Measurements from ENCODE around the gene PDGFB. TPM values are rescaled to one million over a fixed set of nuclear protein-coding genes. Genes with fewer than 3 reads are reported as not detected.
A peak's percentile ranks its signal among the peaks of the same experiment; 100 is the strongest.

Gene PDGFB
- total and polyA plus RNA-seq, 8 donors, result 1.2 to 58.5 (median 3.9) TPM

- no peaks in the 10 kb centered on the region for H3K9me3 ChIP-seq
- 32 to 43% (median 38%) methylated on average over 13 to 15 of the region's 15 CpGs for WGBS, 5 donors
- TF ChIP-seq POLR2A (IDR thresholded peaks at IDR 0.05) (no peak), POLR2AphosphoS5 (IDR thresholded peaks at IDR 0.05) (no peak), EP300 (IDR thresholded peaks at IDR 0.05) (no peak)
- TF ChIP-seq, protein P1, sequence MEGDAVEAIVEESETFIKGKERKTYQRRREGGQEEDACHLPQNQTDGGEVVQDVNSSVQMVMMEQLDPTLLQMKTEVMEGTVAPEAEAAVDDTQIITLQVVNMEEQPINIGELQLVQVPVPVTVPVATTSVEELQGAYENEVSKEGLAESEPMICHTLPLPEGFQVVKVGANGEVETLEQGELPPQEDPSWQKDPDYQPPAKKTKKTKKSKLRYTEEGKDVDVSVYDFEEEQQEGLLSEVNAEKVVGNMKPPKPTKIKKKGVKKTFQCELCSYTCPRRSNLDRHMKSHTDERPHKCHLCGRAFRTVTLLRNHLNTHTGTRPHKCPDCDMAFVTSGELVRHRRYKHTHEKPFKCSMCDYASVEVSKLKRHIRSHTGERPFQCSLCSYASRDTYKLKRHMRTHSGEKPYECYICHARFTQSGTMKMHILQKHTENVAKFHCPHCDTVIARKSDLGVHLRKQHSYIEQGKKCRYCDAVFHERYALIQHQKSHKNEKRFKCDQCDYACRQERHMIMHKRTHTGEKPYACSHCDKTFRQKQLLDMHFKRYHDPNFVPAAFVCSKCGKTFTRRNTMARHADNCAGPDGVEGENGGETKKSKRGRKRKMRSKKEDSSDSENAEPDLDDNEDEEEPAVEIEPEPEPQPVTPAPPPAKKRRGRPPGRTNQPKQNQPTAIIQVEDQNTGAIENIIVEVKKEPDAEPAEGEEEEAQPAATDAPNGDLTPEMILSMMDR (IDR thresholded peaks at IDR 0.05), result no peak
- peaks cover 0 to 38% (median 0%) of the 10 kb centered on the region in 3 donors for H3K27me3 ChIP-seq
- H3K27ac ChIP-seq, result peak overlapping the region; percentile 29 to 72 (median 49)
- intact Hi-C loops (cut with DNase I; ENCODE audit: low total_unique reads), result no loop called here
- H3K4me3 ChIP-seq, result no peak overlapping the region
- peak in 1 of 2 donors; percentile 80 for DNase-seq
- no peaks in the 10 kb centered on the region for H3K36me3 ChIP-seq
- H3K4me1 ChIP-seq, result peaks cover 29 to 40% (median 35%) of the 10 kb centered on the region in 4 donors
Measured at GRCh38 chr22:39254789-39255298, 10.1 kb upstream of the PDGFB start.

- Histone ChIP-seq H3K4me3 (no peak overlapping the region), H3K27me3 (peaks cover 0 to 42% (median 0%) of the 10 kb centered on the region in 3 donors), H3K9me3 (no peaks in the 10 kb centered on the region), H3K27ac (peak overlapping the region in 4 of 5 donors; percentile 49 to 72 (median 66)), H3K4me1 (peaks cover 29 to 40% (median 35%) of the 10 kb centered on the region in 4 donors), H3K36me3 (no peaks in the 10 kb centered on the region)
- WGBS, 5 donors, result 74 to 82% (median 77%) methylated on average over 6 to 14 of the region's 14 CpGs
- peak in 1 of 2 donors; percentile 42 for DNase-seq
- TF ChIP-seq, protein P1 (IDR thresholded peaks at IDR 0.05), result no peak
- TF ChIP-seq POLR2A (IDR thresholded peaks at IDR 0.05) (no peak), POLR2AphosphoS5 (IDR thresholded peaks at IDR 0.05) (no peak), EP300 (IDR thresholded peaks at IDR 0.05) (no peak)
- intact Hi-C loops (cut with DNase I; ENCODE audit: low total_unique reads), result no loop called here
Measured at GRCh38 chr22:39254122-39254521, 9.3 kb upstream of the PDGFB start.

DNA sequence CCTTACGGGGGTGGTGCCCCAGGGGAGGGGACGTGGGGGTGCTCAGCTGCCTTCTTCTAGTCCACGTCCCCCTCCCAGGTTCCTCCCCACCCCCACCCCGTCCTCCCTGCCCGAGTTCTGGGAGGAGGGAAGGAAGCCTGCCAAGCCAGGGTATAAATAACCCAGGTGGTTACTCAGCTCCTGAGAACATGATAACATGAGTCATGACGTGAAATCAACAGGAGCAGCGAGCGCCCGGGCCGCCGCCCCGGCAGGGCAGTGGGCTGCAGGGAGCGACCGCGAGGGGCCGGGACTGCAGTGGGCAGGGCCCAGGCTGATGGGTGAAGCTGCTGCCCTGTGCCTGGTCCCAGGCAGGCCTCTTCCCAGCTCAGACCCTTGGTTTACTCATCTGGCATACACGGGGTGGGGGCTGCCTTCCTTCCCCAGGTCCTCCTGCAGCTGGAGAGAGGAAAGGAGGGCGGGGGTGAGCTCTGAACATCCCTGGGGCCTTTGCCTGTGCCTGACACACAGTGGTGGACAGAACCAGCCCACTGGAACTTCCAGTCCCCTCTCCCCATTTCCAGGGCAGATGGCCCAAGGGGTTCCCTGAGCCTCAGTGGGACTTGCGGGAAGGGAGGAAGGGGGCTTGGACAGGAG lies 8.8 kb upstream of the PDGFB start:
- Histone ChIP-seq H3K27me3 (peaks cover 0 to 47% (median 0%) of the 10 kb centered on the region in 3 donors), H3K9me3 (no peaks in the 10 kb centered on the region), H3K27ac (peak overlapping the region; percentile 49 to 74 (median 67)), H3K36me3 (no peaks in the 10 kb centered on the region), H3K4me3 (peak overlapping the region in 1 of 4 donors; percentile 16), H3K4me1 (peaks cover 29 to 40% (median 35%) of the 10 kb centered on the region in 4 donors)
- TF ChIP-seq, protein P1 (IDR thresholded peaks at IDR 0.05), result no peak
- no peak for TF ChIP-seq POLR2A (IDR thresholded peaks at IDR 0.05)
- TF ChIP-seq POLR2AphosphoS5 (IDR thresholded peaks at IDR 0.05), result peak; percentile 24 to 43 (median 38)
- TF ChIP-seq EP300 (IDR thresholded peaks at IDR 0.05), result no peak
- DNase-seq, result peak; percentile 89 to 94
- intact Hi-C loops (cut with DNase I; ENCODE audit: low total_unique reads), result no loop called here
- 7 to 22% (median 11%) methylated on average over 9 to 19 of the region's 19 CpGs for WGBS, 5 donors

DNA sequence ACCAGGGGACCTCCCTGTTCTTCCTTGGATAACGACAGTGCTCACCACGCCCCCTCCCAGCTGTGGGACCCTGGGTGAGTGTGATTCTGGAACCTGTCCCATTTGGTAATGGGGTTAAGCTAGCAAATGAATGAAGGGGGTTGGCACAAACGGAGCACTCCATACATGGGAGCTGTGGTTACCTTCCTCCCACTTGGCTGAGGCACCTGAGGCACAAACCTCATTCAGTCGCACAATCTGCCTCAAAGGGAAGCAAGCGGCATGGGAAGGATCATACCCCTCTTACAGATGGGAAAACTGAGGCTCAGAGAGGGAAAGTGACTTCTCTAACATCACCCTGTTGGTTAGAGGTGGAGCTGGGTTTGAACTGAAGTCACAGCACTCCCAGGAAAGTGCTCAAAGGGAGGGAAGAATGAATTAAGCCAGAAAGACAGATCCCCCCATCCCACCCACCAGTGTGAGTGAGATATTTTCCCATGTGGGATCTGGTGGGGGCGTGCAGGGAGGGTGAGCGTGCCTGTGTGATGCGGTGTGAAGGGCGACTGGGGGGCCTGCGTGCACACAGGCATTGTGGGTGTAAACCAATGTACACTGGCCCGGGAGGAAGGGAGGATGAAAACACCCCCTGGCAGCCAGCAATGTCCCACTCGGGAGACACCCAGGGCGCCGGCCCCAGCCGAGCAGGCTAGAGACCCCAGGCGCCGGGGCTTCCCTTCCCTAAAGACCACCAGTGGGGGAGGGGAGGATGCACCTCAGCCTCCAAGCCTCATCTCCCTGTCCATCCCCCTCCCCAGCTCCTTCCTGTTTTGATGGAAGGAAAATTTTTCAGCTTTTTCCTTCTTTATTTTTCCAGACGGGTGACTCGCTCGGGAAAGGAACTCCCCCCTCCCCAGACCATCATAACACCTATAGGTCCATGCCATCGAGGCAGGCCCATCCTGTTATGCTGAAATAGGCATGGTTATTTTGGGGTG lies 8.0 kb upstream of the PDGFB start:
- no peak overlapping the region for H3K4me3 ChIP-seq
- WGBS, 5 donors, result 8 to 20% (median 15%) methylated on average over 20 to 21 of the region's 21 CpGs
- H3K27ac ChIP-seq, result peak overlapping the region; percentile 33 to 72 (median 64)
- H3K4me1 ChIP-seq, result peaks cover 29 to 40% (median 35%) of the 10 kb centered on the region in 4 donors
- TF ChIP-seq POLR2AphosphoS5 (IDR thresholded peaks at IDR 0.05), result no peak
- TF ChIP-seq POLR2A (IDR thresholded peaks at IDR 0.05), result no peak
- TF ChIP-seq EP300 (IDR thresholded peaks at IDR 0.05), result no peak
- TF ChIP-seq, protein P1 (IDR thresholded peaks at IDR 0.05), result no peak
- DNase-seq, result peak in 1 of 2 donors; percentile 41
- no peaks in the 10 kb centered on the region for H3K36me3 ChIP-seq
- intact Hi-C loops (cut with DNase I; ENCODE audit: low total_unique reads), result no loop called here
- H3K27me3 ChIP-seq, result peaks cover 0 to 55% (median 0%) of the 10 kb centered on the region in 3 donors
- no peaks in the 10 kb centered on the region for H3K9me3 ChIP-seq
